Right lung (tissue), 5 donors: Measurements from ENCODE around the gene STK39. TPM values are rescaled to one million over a fixed set of nuclear protein-coding genes. Genes with fewer than 3 reads are reported as not detected.

ENCODE experiments used
- DNase-seq, 2 donors: peaks; one replicate each; pipeline ENCODE4 v3.0.0-alpha.2; 2013
- polyA plus RNA-seq, 5 donors: library from polyadenylated mRNA; unstranded; fragments of 120-200 nt; gene quantifications; one replicate each; pipeline versions ENCODE4 v1.2.1 to v1.2.3, GENCODE V29; 2013; ENCODE audit warnings: inconsistent platforms in 1 of 5, low replicate concordance in 1 of 5; ENCODE audit not compliant: insufficient read length in 5 of 5, insufficient read depth in 1 of 5

The STK39 gene
- polyA plus RNA-seq, 5 donors = 24.0 to 28.9 (median 25.2) TPM

DNA sequence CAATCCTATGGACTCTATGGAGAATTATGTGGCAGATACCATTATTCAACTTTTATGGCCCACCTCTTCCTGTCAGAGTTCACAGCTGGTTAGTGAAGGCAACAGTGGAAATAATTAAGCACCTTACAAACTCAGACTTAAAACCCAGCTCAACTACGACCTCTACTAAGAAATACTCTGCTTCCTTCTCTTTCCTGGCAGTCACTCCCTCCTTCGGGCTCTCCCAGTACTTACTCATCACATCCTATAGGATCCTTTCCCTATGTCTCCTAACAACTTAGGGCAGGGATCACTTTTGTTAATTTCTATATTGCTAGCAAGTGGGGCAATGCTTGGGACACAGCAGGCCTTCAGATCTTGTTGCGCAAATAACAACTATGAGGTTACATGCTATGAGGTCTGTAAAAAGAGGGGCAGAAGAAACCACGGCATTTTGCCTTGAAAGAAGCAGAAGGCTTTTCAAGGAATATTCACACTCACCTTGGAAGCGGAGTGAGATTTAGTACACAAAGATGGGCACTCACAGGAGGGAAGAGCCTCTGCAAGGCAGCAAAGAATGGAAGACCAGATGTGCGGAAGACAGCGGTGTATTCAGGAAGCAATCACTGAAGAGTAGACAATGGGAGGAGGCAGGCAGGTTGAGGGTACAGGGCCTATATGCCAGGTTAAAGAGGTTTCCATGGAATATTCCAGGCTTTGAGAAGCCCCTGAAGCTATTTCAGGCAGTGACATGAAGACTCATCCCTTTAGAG lies 2.1 kb downstream of the STK39 start:
- no peak for DNase-seq

DNA sequence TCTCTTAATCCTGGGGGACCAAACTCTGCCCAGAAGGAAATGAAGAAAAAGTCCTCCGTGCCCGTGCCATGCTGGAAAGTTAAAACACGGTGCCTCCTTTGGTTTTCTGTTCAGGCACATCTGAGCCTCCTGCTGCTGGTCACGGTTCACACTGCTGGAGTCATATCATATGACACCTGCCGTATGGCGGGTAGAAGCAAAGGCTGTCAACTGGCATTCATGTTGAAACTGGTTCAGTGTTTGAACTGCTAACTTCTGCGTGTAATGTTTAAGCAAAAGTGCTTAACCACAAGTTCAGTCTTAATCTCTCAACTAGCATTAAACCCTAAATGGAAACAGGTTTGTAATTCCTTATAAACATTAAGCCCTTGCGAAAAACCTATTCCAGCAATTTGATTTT lies 3.1 kb downstream of the STK39 start:
- DNase-seq = no peak

DNA sequence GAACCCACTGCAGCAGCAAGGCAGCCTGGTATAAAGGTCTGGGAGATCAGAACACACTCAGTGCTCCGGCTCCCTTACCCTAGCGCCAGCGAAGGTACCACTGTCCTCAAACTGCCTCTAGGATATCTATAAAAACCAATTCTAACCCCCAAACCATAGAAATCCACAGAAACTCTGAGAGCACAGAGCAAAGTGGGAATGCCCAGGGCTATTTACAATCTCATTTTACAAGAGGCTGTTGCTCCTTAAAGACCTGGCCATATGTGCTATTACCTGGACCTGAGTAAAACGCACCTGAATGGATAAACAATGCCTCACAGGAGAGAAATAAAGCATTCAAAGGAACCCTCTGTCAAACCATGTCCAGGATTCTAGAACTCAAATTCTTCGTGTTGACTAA lies 4.3 kb downstream of the STK39 start:
- no peak for DNase-seq

DNA sequence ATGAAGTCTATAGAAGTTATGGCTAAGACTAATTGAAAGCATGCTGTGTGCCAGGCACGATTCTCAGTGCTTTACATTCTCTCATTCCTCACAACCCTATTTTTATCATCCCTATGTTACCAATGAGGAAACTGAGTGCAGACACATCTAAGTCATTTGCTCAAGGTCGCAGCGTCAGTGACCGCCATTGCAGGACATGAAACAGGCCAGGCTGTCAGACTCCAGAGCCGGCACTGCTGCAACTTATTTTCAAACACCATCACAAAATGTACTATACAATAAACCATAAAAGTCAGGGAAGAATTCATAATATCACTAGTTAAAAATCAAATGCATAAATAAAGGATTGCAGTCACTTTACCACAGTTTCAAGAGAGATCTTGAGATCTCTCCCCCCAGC lies 5.6 kb downstream of the STK39 start:
- DNase-seq = no peak

DNA sequence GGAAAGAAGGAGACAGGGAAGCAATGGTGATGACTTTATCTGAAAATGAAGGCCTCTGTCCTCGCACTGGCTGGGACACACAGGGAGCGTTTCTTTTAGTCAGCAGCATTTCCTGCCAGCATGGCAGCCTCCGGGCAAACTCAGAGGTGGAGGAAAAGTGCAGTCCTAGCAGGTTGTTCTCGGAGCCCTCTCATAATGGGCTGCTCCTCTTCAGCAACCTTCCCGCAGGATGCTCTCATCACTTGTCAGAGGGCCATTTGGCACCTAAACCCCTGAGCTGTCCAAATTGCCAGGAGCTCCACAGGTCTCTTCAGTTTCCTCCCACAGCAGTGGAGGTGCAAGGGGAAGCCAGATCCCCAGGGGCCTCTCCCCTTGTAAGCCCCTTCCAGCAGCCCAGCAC lies 6.2 kb downstream of the STK39 start:
- no peak for DNase-seq

DNA sequence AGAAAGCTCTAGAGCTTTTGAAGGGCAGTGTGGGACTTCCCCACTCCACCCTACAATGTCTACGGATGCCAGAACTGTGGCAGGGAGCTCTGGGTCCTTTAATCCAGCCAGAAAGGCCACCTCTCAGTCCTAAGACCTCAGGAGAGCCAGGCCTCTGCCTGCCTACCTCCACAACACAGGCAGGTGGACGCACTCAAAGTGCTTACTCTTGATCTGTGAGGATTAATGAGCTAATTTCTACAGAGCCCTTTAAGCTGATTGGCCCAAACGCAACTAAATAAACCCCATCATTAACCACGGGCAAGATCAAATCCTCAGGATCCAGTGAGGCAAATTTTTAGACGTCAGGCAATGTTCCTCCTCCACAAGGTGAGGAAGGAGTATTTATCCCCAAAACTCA lies 8.1 kb downstream of the STK39 start:
- no peak for DNase-seq

DNA sequence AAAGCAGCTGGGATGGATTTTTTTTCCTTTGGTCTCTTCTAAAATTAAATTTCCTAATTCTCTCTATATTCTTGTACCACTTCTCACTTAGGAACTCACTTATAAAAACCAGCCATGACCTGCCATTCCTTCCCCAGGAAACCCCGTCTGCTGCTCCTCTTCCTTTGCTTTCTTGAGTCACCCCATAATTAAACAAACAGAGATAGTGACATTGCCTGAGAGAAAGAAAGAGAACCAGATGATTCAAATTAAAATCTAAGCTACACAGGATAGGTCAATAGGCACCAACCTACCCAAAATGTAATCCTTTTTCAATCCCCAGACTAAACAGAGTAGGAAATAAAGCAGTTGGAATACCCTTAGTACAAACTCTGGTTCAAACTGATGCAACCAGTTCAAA lies 9.7 kb downstream of the STK39 start:
- DNase-seq = no peak

DNA sequence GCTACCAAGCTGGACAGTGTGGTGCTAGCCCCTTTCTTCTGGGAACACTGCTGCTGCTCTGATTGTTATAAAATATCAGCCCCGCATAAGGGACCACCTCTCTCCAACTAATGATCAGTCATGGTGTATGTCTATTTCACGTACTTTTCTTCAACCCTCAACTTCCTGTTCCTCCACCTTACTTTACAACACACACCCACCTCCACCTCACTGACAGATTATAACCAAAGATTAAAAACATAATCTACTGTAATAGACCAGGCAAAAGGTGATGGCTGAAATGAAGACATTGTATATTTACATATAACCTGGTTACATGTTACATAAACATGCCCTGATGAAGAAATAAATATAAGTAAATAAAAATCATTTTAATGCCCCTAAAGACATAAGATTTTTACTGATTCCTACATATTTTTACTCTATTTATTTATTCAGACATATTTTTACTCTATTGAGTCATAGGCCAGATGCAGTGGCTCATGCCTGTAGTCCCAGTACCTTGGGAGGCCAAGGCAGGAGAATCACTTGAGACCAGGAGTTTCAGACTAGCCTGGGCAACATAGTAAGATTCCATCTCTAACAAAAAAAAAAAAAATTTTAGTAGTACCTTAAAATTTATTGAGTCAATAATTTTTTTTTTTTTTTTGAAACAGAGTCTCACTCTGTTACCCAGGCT lies 12.8 kb downstream of the STK39 start:
- DNase-seq = no peak

DNA sequence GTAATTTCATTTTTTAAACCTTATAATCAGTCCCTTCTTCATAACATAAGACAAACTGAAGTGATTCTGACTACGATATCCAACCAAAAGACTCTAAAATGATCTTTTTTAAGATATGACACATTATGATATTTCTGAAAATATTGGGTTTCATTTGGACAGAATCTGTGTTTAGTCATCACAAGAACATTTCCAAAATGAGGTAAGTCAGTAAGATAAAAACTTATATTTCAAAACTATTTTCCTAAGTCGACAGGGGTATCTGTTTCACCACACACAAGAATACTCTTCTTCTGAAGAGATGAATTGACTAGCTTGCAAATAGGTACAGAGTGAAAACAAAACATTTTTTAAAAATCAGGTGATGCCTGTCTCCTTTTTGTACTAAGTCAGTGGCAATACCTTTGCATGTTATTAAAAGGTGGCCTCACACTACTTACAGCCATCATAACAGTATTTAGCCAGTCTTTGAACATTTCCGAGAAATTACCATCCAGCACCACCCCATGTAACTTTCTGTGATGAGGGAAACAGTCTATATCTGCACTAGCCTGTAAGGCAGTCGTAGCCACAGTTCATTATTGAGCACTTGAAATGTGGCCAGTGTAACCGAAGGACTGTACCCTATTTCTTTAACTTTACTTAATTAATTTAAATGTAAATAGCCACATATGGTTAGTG lies 13.5 kb downstream of the STK39 start:
- DNase-seq = no peak

DNA sequence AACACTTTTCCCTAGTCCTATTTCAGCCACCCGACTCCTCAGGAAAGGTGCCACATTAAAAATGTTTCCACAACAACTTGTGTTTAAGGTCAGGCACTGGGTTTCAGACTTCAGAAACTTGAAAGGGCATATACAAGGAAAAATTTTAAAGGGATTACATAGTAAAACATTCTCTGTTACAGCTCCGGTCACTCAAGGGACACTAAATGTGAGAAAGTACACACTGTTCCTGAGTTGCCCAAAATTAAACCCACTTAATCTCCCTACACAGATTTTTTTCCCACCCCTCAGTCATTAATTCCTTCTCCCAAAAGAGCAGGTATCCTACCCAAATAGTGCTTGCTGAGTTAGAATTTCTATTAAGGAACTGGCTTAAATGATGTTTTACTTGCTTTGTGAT lies 14.2 kb downstream of the STK39 start:
- DNase-seq = no peak

DNA sequence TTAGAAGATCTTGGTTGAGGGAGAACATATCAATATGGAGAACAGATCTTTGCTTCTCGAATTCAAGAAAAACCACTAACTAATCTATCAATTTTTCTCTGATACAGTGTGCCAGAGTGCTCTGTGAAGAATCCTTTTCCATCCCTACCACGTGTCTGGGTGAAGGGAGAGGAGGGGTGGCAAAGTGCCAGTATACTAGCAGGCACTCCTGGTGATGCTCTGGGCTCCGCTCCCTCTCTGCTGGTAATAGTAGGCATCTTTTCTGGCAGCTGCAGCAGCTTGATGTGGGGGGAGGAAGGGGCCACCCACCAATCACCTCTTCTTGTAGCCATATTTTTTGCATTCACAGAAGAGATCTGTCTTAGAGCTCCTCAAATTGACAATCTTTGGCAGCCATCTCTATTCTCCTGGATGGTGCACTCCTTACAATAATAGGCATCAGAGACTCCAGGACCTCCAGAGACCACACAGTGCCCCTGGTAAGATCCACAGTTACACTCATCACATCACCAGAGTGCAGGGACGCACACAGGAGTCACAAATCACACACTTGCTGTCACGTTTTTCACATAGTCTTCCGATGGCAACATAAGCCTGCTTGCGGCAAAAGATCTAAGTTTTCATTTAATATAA lies 15.7 kb downstream of the STK39 start:
- DNase-seq = no peak

DNA sequence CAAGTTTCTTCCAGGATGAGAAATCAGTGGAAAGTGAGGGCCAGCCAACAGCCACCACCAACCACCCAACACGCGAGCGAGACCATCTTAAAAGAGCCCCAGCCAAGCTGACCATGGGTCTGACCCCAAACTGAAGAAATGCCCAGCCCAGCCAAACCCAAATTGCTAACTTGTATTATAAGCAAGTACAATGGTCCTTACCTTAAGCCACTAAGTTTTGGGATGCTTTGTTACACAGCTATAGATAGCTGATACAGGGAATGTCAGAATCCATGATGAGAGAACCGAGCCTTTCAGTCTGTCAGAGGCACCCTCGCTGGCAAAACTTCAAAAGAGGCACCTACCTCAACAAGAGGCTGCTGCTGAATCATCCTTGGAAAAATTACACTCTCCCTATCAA lies 17.0 kb downstream of the STK39 start:
- no peak for DNase-seq

DNA sequence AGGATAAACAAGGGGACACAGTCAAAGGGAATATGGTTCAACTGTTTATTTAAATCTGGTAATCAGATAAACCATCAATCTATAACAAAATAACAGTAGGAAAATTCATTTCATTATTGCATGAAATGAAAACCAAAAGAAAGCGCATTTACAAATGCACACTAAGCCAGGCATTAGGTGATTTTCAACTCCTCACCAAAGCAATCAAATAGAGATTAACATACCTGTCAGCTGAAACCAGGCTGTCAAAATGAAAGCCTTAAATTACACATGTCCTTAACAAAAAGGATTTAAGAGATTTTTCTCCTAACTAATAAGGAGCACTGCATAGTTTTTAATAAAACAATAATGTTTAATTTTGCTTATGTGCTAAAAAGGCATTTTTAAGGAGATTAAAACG lies 23.0 kb downstream of the STK39 start:
- no peak for DNase-seq

DNA sequence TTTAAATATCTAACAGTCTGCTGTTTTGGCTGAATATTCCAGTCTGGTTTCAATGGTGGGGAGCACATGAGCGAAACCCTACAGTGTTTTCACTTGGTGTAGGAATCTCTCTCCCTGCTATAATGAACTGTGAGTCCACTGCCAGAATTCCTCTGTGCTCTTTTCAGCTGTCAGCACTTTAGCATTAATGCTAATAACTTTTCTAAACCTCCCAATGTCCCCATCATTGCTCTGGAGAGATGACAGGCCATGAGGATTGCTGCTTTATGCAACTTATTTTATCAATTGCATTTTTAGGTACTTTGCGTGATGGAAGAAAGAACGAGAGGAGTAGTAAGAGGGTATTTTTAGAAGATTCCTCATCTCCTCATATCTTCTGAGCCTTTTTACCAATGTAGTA lies 25.3 kb downstream of the STK39 start:
- no peak for DNase-seq

DNA sequence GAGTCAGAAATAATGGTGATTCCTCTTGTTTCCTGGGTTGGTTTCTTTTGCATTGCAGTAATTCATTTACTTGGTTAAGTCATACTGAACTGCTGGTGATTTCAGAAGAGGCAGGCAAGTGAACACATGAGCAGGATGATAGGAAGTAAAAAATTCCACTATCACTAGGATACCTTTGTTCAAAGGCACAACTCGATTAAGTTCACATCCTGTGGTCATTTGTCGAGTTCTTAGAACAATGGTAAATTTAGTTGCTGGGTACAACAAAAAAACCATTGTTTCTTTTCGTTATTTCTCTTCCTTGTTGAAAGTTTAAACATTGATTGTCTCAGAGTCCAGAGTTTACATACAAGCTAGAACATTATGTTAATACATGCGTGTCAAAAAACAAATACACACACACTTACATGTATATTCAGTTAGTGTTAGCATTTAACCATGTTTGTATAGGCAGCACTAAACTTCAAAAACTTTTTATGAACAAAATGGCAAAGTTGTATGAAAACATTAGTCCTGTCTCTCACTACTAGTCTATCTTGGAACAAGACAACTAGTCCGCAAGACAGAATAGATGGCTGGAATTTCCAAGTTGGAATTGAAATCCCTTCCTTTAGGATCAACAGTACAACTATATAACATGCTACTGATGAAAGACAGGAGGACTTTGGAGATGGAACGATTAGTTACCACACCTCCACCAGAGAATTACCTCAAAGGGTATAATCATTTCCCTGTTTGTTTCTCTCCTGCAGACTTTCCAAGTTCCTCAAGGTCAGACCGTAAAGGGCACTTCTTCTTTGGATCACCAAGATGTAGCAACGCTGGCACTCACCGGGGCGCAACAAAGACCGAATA lies 26.2 kb downstream of the STK39 start:
- DNase-seq = no peak

DNA sequence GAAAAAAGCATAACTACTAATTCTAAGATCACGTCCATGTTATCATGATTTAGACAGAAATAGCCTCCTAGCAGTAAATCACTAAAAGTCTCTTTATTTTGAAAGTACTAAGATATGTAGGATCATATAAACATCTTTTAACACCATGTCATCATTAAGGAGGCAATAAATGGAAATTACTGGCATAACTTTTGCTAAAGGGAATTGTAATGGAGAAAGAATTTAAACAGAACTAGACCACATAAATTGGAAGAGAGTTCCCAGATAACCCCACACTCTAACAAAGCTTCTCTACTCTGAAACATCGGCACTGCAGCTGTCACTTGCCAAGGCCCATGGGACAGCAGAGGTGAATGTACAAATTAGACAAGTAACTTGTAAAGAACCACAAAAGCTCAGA lies 29.5 kb downstream of the STK39 start:
- DNase-seq = no peak

DNA sequence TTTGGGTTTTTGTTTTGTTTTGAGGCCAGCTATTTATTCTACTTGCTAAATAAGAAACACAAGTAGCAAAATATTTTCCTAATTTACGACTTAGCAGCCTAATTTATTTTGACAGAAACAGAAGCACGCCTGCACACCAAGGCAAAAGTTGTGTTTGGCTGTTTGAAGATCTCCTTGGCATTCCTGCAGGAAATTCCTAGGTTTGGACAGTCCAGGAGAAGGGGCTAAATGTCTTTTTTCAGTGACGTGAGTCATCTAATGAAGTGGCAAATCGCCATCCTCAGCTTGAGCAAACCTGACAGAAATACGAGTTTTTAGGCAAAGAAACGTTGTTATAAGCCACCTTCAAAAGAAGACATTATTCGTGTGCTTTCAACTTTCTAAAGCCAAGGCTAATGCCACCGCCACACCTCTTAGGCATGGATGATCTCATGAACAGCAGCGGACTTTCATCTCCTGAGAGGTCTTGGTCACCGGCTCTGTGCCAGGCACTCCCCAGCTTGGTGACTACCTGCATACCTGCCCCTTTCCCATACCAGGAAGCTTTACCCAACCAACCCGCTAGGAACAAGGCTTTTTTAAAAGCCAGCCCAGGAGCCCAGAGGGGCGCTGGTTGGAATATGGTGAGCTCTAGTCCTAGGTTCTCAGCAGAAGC lies 30.9 kb downstream of the STK39 start:
- DNase-seq = no peak

DNA sequence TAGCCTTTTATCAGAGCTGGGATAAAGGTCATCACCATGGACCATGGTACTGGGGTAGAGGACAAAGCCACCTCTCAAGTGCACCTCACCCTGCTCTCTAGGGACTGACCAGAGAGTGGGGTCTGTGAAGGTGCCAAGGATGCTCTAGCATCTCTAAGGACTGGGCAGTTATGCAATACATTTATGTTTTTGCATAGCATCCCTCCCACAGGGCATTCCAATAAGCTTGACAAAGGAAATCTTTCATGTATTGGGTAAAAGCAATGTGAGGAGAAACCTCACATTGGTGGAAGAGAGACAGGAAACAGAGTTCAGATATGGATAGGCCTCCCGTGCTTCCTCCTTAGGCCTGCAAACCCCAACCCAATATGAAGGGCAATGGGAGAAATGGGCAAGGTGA lies 31.6 kb downstream of the STK39 start:
- DNase-seq = no peak

DNA sequence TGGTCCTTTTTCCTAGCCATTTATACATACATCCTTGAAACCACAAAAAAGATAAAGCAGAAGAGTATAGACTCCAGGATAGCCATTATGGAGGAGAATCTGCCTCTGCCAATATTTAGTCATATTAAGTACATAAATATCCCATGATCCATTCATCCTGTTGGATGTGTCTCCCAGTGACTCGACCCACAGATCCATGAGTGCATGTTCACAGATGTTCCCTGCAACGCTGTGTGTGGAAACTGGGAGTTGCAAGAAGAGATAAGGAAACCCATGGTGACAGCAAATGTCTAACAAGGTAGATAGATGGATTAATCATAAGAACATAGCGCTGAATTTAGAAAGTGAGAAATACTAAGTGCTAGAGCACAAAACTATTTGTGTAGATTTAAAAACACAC lies 34.5 kb downstream of the STK39 start:
- no peak for DNase-seq

DNA sequence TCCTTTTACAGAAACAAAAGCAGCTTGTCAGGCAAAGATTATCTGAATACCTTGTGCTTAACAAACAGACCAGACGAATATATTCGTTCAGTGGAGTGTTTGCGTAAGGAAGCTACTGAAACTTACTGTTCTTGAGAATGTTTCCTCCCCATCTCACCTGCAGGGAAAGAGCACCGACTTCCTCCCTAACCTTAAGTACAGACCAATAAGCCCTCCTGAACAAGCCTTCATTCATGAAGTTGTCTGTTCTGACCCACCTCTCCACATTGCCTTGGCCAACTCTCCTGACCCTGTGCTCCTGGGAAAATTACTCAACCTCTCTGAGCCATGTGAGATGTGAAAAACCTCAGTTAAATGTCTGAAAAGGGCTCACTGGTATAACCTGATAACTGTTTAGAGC lies 35.2 kb downstream of the STK39 start:
- DNase-seq = no peak

DNA sequence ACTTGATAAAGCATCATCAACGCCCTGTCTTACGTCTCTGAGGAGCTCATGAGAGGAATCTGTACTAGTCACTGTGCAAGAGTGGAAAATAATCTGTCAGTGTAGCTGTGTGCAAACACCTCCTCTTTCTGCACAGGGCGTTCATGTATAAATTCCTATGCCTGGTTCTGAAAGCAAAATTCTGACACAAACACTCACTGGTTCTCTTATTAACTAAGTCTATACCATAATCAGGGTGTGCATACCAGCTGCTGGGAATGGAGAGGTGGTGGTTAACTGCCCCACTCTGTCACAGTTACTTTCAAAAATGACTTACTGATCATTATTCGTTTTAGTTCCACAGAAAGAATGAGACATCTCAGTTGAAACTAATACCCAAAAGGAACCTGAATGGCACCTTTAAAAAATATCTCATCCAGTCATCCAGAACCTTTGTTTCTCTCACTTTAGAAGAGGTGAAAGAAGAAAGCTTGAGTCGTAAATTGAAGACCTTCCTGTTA lies 35.7 kb downstream of the STK39 start:
- no peak for DNase-seq
